Heart left ventricle (tissue), 13 donors: Measurements from ENCODE around the gene NOCT.
"Not testable (repeated sequence)": the region's sequence is repeated elsewhere in the genome, so short reads cannot be mapped to it uniquely, and the experiment has no call there.

Experiments used
- POLR2A ChIP-seq, 2 donors: fragments of 450-650 bp; IDR thresholded peaks; one replicate each; pipeline ENCODE4 v1.6.1; 2017; ENCODE audit warnings: antibody characterized with exemption in 2 of 2, mild to moderate bottlenecking in 2 of 2, moderate library complexity in 2 of 2
- TF ChIP-seq, protein P1 (sequence below), 12 donors: fragments of 200-600 bp; sonication (generic) in 4 of 12; IDR thresholded peaks; one replicate each; pipeline versions ENCODE4 v1.5.0 to v1.8.0; 2018 to 2022; ENCODE audit warnings: antibody characterized with exemption in 12 of 12, mild to moderate bottlenecking in 5 of 12
- donor health status: ischemic (EF 13 %, LVEDD 7.1; RV severe dilation, severe dysfunction).
- donor health status: DM: no; HTN: yes; CAD: no.
- donor health status: DM: no; HTN: no; CAD: no.
- donor health status: ischemic (EF 25% LVEDD 6.9; RV normal size, moderate dysfunction).
- donor health status: ischemic (EF 25% LVEDD 5.7; RV mildly dilated, moderate dysfunction).
- donor health status: ischemic (EF 35%, LVEDD 5.7; RV mildly dilated, moderate dysfunction).
- donor health status: nonischemic (EF 11% LVEDD 7.7; RV severe dilation, severe dysfunction).
- donor health status: DM: yes; HTN: yes; CAD: no.
- donor health status: PGD.
- donor health status: ischemic (EF 29% LVEDD 5.4; RV normal size, mild dysfunction).
- donor health status: nonischemic (EF 23%, LVEDD 6.1; RV moderate dilation, normal function).

DNA sequence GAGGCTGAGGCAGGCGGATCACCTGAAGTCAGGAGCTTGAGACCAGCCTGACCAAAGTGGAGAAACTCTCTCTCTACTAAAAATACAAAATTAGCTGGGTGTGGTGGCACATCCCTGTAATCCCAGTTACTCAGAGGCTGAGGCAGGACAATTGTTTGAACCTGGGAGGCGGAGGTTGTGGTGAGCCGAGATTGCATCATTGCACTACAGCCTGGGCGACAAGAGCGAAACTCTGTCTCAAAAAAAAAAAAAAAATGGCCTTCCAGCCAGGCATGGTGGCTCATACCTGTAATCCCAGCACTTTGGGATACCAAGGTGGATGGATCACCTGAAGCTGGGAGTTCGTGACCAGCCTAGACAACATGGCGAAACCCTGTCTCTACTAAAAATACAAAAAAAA, 7.3 kb upstream of the NOCT start:
- TF ChIP-seq, protein P1, sequence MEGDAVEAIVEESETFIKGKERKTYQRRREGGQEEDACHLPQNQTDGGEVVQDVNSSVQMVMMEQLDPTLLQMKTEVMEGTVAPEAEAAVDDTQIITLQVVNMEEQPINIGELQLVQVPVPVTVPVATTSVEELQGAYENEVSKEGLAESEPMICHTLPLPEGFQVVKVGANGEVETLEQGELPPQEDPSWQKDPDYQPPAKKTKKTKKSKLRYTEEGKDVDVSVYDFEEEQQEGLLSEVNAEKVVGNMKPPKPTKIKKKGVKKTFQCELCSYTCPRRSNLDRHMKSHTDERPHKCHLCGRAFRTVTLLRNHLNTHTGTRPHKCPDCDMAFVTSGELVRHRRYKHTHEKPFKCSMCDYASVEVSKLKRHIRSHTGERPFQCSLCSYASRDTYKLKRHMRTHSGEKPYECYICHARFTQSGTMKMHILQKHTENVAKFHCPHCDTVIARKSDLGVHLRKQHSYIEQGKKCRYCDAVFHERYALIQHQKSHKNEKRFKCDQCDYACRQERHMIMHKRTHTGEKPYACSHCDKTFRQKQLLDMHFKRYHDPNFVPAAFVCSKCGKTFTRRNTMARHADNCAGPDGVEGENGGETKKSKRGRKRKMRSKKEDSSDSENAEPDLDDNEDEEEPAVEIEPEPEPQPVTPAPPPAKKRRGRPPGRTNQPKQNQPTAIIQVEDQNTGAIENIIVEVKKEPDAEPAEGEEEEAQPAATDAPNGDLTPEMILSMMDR (IDR thresholded peaks at IDR 0.05) = not testable (repeated sequence)
- TF ChIP-seq POLR2A (IDR thresholded peaks at IDR 0.05) = not testable (repeated sequence)
